NK-92 treated with Interleukin-12 subunit alpha and Interleukin-12 subunit beta, amount 100 ng/mL, for 24 hours (cell line): Measurements from ENCODE around the gene ABCF3.

ENCODE experiments used
- DNase-seq: peaks from one replicate; lab custom pipeline; 2025; lab: John Stamatoyannopoulos, UW

The ABCF3 gene

GRCh38 chr3:184167786-184168185 is 18.2 kb upstream of the ABCF3 start:
- no peak for DNase-seq

GRCh38 chr3:184168363-184169120 is 17.5 kb upstream of the ABCF3 start:
- no peak for DNase-seq

GRCh38 chr3:184169896-184170875 is 15.8 kb upstream of the ABCF3 start:
- DNase-seq, result no peak

- DNase-seq, result no peak
Measured at GRCh38 chr3:184171562-184171961, 14.4 kb upstream of the ABCF3 start.

- DNase-seq, result no peak
Measured at GRCh38 chr3:184172681-184173373, 13.2 kb upstream of the ABCF3 start.

GRCh38 chr3:184173374-184173722 is 12.7 kb upstream of the ABCF3 start:
- DNase-seq, result no peak

GRCh38 chr3:184174284-184174645 is 11.7 kb upstream of the ABCF3 start:
- DNase-seq, result no peak

GRCh38 chr3:184174646-184175492 is 11.1 kb upstream of the ABCF3 start, which contains the start of gene AP2M1:
AP2M1 (plus strand) TSS chr3:184174855; CDS start chr3:184176994, 2,139 bp downstream.
- peak; percentile 96 for DNase-seq

- no peak for DNase-seq
Measured at GRCh38 chr3:184175506-184175905, 10.5 kb upstream of the ABCF3 start.

- DNase-seq, result no peak
Measured at GRCh38 chr3:184175981-184176376, 10.0 kb upstream of the ABCF3 start.

GRCh38 chr3:184176377-184177330 is 9.3 kb upstream of the ABCF3 start:
- DNase-seq, result no peak

- no peak for DNase-seq
Measured at GRCh38 chr3:184177331-184177731, 8.7 kb upstream of the ABCF3 start.

- DNase-seq, result no peak
Measured at GRCh38 chr3:184177767-184178306, 8.2 kb upstream of the ABCF3 start.

- DNase-seq, result no peak
Measured at GRCh38 chr3:184178521-184179138, 7.4 kb upstream of the ABCF3 start.

GRCh38 chr3:184180165-184180564 is 5.8 kb upstream of the ABCF3 start:
- no peak for DNase-seq

GRCh38 chr3:184181596-184181995 is 4.4 kb upstream of the ABCF3 start:
- DNase-seq, result no peak

GRCh38 chr3:184183679-184184078 is 2.3 kb upstream of the ABCF3 start:
- no peak for DNase-seq

GRCh38 chr3:184184546-184185230 is 1.3 kb upstream of the ABCF3 start:
- no peak for DNase-seq
